Measurements from ENCODE around the gene KIF5A.
"Not testable (repeated sequence)": the region's sequence is repeated elsewhere in the genome, so short reads cannot be mapped to it uniquely, and the experiment has no call there.

Gene KIF5A

DNA sequence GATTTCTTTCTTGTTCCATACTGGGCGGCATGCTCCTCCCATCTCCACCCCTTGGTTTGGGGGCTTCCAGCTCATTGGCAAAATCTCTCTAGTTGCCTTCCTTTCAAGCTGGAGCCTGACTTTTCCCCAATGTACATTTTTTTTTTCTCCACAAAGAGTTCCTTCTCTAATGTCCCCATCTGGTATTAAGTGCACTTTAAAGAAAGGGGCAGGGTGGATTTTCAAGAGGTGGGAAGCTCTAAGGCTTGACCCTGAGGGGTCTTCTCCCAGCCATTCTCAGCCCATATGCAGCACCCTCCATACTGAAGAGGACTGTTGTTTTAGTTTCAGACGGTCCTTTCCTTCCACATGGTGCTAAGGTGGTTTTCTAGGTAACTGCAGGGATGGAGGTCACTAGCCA is 35.3 kb downstream of the KIF5A start:
- DNase-seq: no peak

DNA sequence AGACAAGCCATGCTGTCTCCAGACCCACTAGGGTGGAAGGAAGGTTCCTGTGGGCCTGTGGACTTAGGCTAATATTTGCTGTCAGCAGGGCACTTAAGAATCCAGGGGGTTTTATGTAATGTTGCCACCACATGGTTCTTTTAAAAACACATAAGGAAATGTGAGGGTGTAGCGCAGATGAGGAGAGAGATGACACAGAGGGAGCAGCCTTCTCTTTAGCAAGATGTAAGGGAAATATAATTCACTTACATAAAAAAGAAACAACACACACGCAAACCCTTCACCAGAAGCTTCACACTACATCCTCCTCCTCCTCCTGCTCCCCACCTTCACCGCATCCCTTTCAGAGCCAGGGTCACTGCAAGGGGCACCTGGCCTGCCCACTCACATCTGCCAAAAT is 36.3 kb downstream of the KIF5A start:
- no peak for DNase-seq

DNA sequence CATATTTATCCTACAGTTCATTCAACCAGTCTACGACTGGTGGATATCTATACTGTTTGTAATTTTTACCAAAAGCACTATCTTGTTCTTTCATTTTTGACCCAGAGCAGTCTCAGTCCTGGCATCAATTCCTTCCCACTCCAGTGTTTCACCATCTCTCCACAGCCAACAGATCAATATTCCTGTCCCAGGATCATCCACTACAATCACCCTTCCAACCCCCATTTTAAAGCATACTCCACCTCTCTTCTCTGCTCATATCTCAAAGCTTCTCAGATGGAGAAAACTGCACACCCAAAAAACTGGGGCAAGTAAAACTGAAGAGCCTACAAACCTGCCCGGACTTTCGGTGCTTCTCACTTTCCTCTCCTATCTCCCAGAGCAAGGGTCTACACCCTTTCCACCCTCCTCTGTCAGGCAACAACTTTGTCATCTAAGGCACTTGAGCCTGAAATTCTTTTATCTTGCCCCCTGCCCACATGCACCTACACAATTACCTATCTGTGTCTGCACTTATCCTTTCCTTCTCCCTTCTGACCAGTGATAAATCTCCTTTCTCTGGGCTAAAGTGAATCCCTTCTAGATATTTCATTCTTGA is 37.1 kb downstream of the KIF5A start:
- no peak for DNase-seq

DNA sequence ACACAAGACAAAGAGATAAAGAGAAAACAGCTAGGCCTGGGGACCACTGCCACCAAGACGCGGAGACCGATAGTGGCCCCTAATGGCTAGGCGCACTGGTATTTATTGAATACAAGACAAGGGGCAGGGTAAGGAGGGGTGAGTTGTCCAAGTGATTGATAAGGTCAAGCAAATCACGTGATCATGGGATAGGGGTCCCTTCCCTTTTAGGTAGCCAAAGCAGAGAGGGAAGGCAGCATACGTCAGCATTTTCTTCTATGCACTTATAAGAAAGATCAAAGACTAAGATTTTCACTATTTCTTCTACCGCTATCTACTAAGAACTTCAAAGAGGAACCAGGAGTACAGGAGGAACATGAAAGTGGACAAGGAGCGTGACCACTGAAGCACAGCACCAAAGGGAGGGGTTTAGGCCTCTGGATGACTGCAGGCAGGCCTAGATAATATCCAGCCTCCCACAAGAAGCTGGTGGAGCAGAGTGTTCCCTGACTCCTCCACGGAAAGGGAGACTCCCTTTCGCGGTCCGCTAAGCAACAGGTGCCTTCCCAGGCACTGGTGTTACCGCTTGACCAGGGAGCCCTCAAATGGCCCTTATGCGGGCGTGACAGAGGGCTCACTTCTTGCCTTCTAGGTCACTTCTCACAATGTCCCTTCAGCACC is 39.2 kb downstream of the KIF5A start:
- DNase-seq: not testable (repeated sequence)

DNA sequence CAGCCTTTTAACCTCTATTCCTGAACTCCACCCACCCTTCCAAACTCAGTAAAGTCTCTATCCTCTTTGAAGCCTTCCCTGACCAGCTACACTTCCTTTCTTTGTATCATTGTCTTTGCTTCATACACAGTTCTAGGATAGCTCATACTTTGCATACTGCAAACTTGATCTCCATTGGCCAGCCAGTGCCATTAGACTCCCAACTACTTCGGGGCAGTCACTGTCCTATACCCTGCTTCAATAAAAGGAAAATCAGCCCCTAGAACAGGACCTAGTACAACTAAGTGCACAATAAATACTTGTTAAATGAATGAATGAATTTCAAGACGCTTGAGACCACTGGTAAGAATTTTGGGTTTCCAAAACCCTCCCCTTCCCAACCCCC is 40.6 kb downstream of the KIF5A start:
- no peak for DNase-seq

DNA sequence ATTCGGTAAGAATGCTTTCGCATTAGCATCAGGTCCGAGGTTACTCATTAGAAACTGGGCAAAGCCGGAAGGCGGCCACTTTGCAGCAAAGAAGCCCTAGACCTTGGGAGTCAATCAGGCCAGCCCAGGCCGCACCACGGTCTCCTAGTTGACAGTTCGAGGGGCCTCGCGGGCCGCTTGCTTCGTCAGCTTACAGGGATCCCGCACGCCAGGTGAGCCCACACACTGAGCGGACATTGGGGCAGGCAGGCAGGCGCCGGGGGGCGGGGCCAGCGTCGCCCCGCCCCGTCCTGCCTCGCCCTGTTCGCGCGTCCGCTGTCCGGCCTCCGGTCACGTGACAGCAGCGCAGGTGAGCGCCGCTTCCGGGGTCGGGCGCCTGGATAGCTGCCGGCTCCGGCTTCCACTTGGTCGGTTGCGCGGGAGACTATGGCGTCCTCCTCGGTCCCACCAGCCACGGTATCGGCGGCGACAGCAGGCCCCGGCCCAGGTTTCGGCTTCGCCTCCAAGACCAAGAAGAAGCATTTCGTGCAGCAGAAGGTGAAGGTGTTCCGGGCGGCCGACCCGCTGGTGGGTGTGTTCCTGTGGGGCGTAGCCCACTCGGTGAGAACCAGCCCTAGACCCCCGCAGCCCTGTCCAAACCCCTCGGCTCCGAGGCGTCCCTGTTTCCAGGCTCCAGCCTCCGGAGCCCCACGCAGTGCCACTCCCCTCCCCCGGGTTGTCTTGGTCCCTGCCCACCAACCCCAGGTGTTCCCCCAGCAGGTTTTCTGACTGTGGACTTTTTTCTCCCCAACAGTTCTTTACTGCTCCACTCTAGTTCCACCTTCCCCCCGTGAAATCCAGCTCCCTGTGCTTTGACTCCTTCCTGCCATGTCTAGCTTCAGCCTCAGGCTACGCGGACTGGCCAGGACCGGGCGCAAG is 41.3 kb downstream of the KIF5A start, which contains the start of gene PIP4K2C:
PIP4K2C (plus strand) TSS at position 329 of the 918 bp plus-strand sequence; CDS start at position 427, 98 bp downstream.
- DNase-seq: peak; percentile 31

DNA sequence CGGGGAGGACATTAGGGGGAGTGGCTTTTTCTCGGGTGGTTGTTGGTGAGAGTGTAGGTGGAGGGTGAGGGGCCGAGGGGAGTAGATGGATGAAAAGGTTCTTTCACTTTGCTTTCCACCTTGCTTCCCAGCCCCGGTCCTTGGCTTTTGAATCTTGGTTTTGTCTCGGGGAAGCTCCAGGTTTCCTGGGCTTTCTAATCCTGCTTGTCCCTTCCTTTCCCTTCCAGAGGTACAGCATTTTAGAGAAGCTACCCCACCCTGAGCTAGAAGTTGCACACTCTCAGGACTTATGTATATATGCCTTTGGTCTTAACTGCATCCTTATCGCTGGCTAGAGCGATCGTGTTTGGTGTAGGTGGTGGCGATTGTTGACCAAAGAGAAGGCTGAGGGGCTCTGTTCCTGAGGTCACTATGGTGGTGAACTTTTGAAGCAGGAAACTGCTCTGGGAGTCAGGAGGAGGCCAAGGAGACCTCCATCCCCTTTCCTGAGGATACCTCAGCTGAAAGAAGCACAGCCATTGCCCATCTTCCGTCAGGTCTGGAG is 42.0 kb downstream of the KIF5A start:
- DNase-seq: no peak

DNA sequence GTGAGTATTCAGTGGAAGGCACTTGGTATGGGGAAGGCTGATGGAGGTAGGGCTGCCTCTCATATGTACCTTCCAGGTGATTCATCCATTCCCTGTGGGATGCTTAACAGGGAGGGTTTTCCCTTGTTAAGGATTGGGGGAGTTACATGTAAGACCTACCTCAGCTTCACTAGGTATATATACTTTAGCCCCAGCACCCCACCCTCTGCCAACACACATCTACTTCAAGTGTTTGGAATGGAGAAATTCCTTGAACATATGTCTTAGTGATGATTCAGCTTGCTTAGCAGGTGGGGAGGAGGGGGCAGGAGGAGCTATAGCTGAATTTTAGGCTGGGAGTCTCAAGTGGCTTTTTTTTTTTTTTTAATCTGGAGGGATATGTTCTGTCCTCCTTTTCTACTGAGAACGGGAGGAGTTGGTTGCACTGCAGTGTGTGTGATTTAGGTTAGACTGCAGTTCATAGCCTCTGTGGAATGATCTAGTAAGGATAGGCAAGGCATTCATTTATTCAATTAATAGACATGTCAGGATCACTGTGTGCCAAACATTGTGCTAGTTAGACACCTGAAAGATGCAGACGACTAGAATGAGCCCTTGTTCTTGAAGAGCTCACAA is 42.8 kb downstream of the KIF5A start:
- DNase-seq: peak; percentile 16

DNA sequence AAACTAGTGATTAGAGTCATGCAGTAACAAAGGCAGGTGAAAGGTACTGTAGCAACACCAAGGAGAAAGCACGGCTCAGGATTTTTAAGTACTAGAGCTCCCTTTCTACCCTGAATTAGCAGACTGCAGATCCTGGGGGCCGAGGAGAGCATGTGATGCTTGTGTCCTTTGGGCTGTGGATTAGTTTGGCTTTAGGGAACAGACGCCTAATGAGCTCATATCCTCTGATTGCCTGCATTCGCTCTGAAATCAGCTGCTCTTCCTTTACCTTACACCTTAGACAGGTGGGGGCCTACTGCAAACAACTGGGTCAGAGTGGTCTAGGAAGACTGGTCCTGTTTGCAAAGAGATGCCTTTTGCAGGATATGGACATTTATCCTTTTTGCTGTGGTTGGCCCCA is 43.3 kb downstream of the KIF5A start:
- DNase-seq: no peak

DNA sequence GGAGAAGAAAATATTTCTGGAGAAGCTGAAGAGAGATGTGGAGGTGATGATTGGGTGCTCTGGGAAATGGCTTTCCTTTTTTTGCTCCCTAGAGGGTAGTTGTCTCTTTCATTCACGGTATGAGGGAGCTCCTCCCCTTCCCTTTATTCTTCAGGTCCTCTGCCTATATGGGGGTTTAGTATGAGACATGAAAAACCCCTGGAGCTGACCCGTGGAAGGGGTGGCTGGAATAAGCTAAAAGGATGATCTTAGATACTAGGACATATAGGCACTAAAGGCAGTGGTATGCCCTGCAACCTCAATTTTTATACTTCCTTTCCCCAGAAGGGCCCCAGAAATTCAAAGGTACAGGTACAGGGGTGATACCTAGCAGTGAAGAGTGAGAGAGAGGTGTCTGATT is 50.6 kb downstream of the KIF5A start:
- no peak for DNase-seq

DNA sequence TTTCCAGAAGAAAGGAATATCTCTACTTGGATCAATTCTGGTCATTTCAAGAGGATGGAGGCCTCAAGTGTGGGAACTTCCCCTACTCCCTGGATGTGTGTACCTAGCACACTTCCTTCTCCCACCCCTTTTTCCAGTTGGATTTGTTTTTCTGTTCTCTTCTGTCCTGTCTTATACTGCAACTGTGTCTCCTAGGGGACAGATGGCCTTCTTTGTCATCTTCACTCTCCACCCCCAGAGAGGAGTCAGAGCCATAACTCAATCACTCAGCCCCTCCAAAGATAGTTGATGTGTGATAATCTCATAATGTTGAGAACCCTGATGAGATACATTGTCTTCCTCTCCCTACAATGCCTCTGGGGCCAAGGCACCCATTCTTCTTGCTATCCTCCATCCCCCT is 52.7 kb downstream of the KIF5A start:
- DNase-seq: no peak

DNA sequence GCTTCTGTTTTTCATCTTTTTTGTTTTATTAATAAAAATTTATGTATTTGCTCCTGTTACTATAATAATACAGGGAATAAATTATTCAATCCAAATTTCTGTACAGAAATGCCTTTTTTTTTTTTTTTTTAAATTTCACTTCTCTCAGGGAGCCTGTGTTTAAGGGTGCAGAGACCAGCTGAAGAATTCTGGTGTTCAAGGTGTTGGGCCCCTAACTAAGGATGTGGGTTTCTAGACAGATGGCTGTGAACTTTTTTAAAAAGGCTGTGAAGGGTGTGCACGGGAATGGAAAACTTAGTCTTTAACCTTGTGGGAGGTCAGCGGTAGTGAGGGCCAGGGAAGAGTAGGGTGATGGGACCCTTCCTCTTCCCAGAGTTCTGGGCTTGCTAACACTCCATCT is 53.5 kb downstream of the KIF5A start:
- DNase-seq: no peak

DNA sequence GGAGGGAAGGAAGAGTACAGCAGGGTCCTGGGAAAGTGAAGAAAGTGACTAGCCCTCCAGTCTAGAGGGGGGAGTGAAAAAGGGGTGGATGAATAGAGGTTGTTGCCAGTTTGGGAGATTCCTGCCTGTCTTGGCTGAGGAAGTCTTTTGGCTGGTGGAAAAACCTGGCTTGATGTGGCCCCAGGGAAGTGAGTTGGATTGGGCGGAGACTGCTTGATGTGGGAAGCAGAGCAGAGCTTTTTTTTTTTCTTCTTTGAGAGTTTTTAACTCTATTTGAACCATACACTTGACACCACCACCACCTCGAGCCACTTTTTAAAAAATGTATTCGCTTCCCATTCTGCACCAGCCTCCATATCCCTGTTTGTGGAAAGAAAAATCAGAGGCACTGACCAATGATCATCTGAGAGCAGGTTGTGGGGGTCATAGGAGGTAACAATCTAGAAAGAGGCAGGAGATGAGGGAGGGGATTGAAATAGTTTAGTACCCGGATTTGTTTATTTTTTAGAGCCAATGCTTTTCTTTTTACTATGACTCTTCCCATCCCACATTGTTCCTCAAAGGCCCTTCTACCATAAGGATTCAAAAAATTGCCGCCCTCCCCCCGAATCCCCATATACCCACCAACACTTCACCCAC is 54.1 kb downstream of the KIF5A start:
- peak; percentile 31 for DNase-seq

DNA sequence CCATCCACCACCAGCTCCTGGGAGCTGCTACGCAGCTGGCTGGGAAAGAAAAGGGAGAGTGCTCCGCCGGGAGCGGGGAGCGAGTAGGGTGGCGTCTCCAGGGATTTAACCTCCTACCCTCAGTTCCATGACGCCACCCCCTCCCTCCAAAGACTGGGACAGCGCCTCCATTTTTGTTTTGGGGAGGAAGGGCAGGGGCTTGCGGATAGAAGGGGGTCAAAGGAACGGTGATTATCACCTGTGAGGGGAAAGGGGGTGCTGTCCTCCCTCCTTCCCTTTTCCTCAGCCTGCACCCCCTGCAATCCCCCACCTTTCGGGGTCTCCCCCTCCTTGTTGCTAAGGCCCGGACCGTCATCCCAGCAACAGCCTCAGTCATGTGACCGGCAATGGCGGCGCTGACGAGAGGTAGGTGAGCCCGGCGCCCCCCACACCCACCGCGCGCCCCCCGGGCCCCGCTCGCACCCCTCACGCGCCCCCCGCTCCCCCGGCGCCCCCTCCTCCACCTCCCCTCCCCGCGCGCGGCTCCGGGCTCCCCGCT is 54.7 kb downstream of the KIF5A start, which contains the start of gene DTX3:
DTX3 (plus strand) TSS at position 371 of the 538 bp plus-strand sequence. CDS start 1,694 bp downstream, outside the sequence.
- peak; percentile 30 for DNase-seq

DNA sequence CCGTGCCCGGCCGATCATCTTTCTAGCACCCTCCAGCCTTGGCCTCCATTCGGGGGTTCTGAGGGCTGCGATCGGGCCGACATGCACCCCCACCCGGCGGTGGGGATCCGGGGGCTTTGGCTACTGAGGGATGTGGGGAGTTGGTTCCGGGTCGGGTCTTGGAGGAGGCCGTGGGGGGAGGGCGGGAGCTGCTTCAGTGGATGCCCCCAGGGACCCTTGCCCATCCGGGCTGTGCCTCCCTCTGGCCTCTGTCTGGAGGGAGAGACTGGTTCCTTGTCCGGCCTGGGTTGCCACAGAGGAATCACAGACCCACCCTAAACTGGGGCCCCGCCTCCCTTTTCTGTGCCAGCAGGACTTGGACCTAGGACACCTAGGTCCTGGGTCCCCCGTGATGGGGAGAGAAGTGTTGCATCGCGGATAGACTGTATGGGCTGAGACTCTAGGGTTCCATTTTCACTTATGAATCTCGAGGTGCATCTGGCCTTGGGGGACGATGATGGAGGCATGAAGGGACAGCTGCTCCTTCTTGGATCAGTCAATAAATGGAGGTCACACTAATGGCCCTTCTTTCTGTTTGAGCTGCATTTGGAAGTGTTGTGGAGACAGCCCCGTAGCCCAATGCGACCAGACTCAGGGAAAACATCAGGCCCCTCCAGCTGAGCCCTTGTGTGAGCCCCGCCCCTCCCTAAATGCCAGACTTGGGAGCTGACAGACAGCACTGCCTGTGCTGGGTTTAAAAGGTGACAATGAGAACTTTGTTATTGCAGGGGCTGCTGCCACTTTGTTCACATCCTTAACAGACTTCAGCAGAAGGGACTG is 55.4 kb downstream of the KIF5A start:
- DNase-seq: peak; percentile 25

DNA sequence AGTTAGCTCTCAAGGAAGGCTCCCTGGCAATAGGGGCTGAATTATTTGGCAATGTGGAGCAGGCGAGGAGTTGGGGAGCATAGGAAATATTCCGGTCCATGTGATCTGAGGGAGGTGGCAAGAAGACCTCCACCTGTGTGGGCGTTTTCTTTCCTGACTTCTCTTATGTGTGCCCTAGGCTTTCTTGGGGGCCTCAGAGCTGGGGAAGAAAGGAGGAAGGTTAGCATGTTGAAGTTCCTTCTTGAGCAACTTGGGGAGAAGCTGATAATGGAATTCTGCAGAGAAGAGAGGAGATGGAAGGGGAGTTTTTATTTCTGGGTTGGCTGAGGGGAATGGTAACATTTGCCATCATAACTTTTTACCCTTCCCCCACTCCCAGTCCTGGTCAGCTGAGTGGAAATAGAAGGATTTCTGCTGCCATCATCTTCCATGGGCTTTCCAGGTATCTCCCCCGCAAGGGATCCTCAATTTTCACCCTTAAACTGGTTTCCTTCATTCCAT is 56.0 kb downstream of the KIF5A start:
- no peak for DNase-seq

DNA sequence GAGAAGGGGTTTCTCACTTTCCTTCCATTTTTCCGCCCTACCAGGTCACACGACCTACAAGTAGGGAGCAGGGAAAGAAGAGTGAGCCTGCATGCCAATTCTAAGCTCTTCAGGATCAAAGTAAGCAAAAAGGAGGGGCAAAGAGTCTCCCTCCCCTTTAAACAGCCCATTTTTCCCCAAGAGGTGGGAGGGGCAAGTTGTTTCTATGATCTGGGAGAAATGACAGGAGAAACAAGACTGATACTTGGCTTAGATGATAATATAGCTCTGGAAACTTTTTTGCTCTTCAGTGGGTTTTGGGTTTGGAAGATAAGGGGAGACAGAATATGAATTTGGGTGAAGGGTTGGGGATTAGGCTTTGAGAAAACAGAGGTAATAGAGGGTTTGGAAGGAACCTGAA is 56.6 kb downstream of the KIF5A start:
- DNase-seq: no peak

DNA sequence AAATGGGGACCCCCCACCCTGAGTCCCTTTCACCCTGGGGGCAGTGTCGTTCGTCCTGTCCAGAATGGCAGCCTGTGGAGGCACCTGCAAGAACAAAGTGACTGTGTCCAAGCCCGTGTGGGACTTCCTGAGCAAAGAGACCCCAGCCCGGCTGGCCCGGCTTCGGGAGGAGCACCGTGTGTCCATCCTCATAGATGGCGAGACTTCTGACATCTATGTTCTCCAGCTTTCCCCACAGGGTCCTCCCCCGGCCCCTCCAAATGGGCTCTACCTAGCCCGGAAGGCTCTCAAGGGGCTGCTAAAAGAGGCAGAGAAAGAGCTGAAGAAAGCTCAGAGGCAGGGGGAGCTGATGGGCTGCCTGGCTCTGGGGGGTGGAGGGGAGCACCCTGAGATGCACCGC is 57.0 kb downstream of the KIF5A start:
- no peak for DNase-seq

DNA sequence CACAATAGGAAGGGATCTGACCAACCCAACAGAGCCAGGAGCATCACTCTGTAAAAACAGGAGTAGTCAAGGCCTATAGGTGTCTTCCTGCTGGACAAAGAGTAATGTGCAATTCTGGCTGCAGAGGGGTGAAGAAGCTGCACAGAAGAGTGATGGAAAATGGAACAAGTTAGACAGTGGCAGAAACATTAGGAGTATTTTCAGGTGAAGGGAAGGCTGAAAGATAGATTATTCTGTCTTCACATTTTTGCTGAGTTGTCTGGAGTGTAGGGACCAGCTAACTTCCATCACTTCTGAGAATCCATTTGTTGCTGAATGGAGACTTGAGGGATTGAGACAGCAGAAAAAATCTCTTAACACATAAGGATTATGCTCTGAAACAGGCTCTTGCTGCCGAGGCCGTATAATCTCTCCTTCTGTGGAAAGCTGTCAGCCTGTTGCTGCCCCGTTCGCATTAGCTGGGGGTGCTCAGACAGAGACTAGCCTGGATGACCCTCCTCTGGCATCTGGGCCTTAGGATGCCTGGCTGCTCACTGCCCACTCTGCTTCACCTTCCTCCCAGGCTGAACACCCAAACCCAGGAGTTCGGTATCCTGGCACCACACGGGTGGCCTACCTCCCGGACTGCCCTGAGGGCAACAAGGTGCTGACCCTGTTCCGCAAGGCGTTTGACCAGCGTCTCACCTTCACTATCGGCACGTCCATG is 58.3 kb downstream of the KIF5A start:
- DNase-seq: no peak
